Skin of body (tissue), 2 donors: ENCODE data around the gene ODAD2. TPM values are rescaled to one million over a fixed set of nuclear protein-coding genes. Genes with fewer than 3 reads are reported as not detected.
"Not testable (repeated sequence)": the region's sequence is repeated elsewhere in the genome, so short reads cannot be mapped to it uniquely, and the experiment has no call there.

Experiments used
- DNase-seq: peaks from one replicate; lab custom pipeline; 2025; lab: John Stamatoyannopoulos, UW
- total RNA-seq: library from RNA; depleted of rRNA; stranded (reverse); fragments of >200 nt; gene quantifications from one replicate; pipeline ENCODE4 v1.2.3, GENCODE V29; 2014

The ODAD2 gene
- 0.69 TPM for total RNA-seq

DNA sequence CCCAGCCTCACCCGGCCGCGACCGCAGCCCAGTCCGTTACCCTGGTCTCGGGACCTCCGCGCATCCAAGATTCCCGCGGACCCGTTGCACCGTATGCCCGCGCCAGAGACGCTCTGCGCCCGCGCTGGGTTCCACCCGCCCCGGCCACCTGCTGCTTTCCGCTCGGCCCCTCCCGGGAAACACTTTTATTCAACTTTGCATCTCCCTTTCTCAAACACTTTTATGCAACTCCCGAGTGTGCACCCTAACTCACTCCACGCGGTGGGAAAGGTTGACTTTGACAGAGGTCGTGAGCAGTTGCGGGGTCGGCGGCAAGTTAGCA, at the start of gene ODAD2:
ODAD2 (minus strand) TSS at position 126 of the 322 bp plus-strand sequence. CDS start 3,937 bp downstream, outside the sequence.
- no peak for DNase-seq

- DNase-seq: no peak
These were observed 48.2 kb upstream of the ODAD2 start for GRCh38 chr10:28047061-28047460.

DNA sequence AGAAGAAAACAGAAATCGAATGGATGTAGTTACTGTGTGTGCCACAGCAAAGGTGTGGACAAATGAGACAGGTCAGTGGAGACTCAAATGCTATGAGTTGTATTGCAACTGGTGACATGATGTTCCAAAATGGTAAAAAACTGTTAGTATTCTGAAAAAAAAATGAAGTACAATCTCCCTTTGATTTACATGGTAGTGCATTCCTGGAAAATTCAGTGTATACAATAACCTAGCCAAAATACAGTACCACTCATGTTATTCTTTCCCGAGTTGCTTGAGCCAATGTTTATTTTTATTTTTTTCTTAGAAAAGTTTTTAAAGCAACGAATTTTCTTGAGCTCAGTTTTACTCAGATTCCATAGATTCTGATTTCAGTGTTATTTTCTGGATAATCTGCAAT, 47.7 kb upstream of the ODAD2 start:
- no peak for DNase-seq

DNA sequence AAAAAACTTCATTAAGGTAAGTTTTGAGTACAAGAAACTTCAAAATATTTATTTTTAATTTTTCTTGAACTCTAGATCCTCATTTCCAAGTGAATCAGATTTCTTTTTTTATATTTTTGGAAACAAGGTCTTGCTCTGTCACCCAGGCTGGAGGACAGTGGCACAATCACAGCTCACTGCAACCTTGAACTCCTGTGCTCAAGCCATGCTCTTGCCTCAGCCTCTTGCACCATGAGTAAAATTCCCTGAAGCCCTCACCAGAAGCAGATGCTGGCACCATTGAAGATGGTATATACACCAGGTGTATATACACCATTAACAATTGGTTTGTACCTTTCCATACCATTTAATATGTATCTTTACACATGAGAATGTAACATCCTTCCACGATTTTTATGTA, 45.1 kb upstream of the ODAD2 start:
- DNase-seq: no peak

- DNase-seq: no peak
These were observed 37.7 kb upstream of the ODAD2 start for GRCh38 chr10:28036587-28036986.

DNA sequence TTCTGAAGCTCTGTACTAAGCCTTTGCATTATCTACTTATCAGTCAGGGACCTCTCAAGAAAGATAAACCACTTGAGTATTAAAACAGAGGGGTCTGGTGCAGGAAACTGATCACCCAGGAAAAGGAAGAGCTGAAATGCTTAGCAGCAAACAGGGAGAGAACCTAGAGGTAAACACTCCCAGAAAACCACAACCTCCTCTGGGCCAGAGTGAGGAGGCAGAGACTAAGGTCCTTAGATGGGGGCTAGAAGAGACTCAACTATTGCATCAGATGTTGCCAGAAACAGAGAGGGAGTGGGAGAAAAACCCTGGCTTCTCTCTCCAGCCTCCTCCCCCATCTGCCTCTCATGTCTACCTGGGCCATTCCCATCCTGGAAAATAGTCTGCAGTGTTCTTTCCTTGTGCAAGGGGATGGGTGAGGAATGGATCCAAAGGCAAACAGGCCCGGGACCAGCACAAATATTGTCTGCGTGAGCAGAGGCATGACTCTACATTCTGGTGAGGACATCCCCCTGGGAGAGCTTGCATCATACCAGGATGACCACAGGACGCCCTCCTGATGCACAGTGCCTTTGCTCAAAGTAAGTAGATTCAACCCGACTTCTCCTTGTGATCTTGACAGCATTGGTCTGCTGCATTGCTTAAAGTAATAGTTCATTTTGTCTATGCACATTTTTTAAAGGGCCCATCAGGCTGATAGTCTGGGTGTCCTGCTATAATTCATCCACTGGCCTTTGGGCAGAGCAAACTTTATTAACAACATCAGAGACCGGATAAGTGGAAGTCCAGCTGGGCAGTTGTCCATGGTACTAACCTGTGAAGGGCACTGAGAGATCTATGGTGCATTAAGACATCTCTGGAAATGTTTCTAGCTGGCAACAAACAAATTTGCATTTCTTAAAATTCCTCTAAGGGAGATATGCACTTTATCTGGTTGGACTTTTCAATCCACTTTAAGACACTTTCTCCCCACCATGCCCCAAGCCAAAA, 22.4 kb upstream of the ODAD2 start:
- DNase-seq: no peak

GRCh38 chr10:28020080-28020860, 21.4 kb upstream of the ODAD2 start:
- DNase-seq: no peak

- DNase-seq: no peak
These were observed 15.8 kb upstream of the ODAD2 start for GRCh38 chr10:28014651-28015050.

DNA sequence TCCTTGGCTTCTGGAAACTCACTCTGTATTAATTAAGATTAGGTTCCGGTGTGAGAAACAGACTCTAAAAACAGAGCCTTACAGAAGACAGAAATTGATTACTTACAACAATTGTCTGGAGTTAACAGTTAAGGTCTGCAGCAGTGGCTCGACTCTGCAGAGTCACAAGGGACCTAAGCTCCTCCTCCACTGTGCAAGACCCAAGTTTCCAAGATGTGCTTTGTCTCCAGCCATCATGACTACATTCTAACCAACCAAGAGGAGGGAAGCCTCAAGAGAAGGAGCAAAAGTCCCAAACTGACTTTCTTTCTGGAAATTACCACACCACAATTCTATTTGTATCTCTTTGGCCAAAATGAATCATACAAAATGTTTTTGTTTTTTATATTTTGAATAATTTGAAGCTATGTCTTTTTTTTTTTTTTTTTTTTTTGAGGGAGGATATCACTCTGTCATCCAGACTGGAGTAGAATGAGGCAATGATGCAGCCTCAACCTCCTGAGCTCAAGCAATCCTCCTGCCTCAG, 14.2 kb upstream of the ODAD2 start:
- DNase-seq: no peak

DNA sequence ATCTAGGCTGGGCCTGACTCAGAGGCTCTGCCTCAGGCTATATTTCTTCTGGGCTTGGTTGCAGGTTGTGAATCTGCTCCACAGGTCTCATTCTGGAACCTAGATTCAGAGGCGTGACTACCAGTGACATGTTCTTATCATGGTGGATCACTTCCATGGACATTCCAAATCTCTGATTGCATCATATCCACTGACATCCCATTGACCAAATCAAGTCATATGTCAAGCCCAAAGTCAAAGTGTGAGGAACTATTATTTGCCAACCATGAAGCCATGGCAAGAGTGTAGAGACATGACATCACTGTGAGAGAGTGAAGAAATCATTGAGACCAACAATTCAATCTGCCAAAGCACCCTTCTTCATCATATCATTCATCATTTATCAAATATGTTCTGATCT, 11.9 kb upstream of the ODAD2 start:
- no peak for DNase-seq

DNA sequence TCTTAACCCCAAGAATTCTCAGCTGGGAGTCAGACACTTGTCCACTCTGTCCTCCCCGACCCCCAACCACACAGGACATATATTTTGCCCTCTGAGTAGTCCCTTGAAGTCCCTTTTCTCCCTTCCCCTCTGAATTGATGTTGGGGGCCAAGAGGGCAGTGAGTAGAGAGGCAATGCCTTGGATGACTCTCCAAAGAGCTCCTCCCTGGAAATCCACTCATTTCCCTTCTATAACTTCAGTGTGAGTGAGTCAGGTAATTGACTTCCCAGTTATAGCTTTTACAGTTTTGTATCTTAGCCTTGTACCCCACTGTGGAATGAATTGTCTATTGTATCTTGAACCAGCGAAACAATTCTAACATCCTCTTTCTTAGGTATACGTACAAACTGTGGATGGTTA, 9.2 kb upstream of the ODAD2 start:
- no peak for DNase-seq

DNA sequence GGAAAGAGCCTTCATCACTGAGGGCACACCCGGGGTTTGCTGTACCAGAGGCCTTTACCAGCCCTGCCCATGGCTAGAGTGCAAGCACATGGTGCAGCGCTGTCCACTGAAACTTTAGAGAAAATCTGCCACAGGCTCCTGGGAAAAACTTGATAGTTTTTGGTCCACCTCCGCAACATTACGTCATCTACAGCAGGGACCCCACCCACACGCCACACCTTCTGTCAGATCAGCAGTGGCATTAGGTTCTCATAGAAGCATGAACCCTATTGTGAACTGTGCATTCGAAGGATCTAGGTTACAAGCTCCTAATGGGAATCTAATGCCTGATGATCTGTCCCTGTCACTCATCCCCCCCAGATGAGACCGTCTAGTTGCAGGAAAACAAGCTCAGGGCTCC, 2.5 kb upstream of the ODAD2 start:
- no peak for DNase-seq

GRCh38 chr10:27998178-27998953, 513 bp downstream of the ODAD2 start:
- DNase-seq: peak; percentile 60

DNA sequence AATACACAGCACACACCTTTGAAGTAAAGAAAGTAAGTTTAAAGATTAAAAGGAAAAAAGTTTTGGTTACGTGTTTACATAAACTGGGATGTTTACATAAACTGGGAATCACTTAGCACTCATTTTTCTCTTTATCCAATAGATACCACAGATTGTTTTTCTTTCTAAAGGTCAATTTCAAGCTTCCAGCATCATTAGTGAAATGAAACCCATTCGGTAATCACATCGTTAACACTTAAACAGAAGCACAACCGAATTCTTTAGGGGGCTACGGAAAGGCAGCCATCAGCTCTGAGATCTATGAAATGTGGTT, 1.1 kb downstream of the ODAD2 start:
- no peak for DNase-seq

DNA sequence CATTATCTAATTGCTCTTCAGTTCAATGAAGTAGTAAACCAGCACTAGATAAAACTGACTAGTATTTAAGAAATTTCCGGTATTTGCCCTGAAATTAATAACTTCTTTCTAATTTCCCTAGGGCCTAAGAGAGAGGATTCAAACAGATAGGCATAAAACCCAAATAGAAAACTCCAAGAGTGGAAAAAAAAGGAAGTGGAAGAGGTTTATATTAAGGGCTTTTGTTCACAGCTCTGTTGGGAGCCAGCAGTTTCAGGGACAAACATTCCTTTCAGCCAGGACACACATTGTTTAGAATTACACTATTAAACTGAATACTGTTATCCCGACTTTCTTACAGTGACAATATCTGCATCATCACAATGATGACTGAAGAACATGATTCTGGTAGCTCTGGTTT, 3.6 kb downstream of the ODAD2 start:
- no peak for DNase-seq

DNA sequence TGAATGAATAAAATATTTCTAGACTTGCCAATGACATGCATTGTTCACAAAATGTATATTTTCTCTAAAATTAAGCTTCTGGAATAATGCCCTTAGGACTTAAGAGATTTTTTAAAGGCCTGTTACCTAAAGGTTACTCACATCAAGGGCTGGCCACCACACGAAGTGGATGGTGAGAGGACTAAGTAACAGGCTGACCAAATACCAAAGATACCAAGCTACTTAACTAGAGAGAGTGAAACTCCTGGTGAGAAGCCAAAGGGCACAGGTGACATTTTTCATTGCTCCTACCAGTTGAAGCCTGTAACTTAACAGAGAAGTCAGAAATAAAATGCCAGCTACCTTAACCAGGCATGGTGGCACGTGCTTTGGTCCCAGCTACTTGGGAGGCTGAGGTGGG, 9.5 kb downstream of the ODAD2 start:
- not testable (repeated sequence) for DNase-seq

DNA sequence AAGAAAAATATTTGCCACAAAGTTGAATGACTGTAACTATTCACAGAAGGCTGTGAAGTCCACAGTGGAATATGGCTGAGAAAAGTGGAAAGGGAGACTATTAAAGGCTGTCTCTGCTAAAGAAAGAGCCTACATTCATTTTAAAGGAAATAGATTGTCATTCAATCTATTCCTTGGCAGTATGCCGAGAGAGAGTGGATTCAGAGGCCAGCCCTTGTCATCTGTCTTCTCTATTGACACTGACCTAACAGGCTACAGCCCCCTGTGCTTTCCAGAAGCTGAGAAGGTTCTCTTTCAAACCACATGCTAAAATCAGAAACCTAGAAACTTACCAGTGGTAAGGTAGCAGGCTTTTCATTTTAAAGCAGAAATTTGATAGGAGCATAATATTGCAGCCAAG, 12.1 kb downstream of the ODAD2 start:
- no peak for DNase-seq

- DNase-seq: no peak
These were observed 15.9 kb downstream of the ODAD2 start for GRCh38 chr10:27982875-27983543.

- DNase-seq: no peak
These were observed 17.1 kb downstream of the ODAD2 start for GRCh38 chr10:27981744-27982143.

DNA sequence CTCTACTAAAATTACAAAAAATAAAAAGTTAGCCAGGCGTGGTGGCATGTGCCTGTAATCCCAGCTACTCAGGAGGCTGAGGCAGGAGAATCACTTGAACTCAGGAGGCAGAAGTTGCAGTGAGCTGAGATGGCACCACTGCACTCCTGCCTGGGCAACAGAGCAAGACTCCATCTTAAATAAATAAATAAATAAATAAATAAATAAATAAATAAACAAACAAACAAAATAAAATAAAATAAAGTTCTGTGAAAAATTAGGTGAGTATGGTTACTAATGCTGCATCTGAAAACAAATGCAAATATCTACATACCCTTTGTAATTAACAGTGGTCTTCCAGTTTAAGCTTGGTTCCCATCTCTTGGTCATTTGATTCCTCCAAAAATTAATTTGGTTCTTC, 28.1 kb downstream of the ODAD2 start:
- DNase-seq: not testable (repeated sequence)

DNA sequence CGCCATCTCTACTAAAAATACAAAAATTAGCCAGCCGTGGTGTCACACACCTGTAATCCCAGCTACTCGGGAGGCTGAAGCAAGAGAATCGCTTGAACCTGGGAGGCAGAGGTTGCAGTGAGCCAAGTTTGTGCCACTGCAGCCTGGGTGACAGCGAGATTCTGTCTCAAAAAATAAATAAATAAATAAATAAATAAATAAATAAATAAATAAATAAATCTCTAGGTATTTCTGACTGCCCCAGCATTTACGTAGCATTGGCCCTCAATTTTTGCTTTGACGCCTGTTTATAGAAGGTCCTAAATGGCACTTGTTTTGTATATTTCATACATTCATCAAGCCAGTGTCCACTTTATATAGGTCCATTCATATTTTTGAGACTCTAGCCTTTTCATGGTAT, 28.9 kb downstream of the ODAD2 start:
- DNase-seq: not testable (repeated sequence)
